Measurements from ENCODE around the gene MED31. TPM values are rescaled to one million over a fixed set of nuclear protein-coding genes. Genes with fewer than 3 reads are reported as not detected.
A peak's percentile ranks its signal among the peaks of the same experiment; 100 is the strongest.

Gene MED31
- total and polyA plus RNA-seq, 5 donors from 2014 or later = 16.7 to 48.1 (median 42.5) TPM

- no peak for ATAC-seq (ENCODE audit: low read depth in 2 of 2)
- H3K36me3 Mint-ChIP-seq = peaks cover 6% of the 10 kb centered on the region
- H3K27ac Mint-ChIP-seq = peak overlapping the region in 2 of 3 donors; percentile 42 to 45
- DNase-seq = no peak
- Histone ChIP-seq H3K27me3 (ENCODE audit: control insufficient read depth, insufficient read depth, low read length) (no peaks in the 10 kb centered on the region), H3K4me1 (ENCODE audit: control insufficient read depth, insufficient read depth, low read length, poor library complexity, severe bottlenecking) (peaks cover 39% of the 10 kb centered on the region), H3K27ac (ENCODE audit: insufficient read depth, low read length, poor library complexity, severe bottlenecking) (no peak overlapping the region), H3K36me3 (ENCODE audit: control insufficient read depth, insufficient read depth, low read length) (no peaks in the 10 kb centered on the region), H3K4me3 (ENCODE audit: low read depth, low read length) (no peak overlapping the region), H3K9me3 (ENCODE audit: control insufficient read depth in 2 of 2, low read length in 2 of 2) (no peaks in the 10 kb centered on the region)
- peaks cover 0 to 2% (median 0%) of the 10 kb centered on the region in 7 donors for H3K9me3 Mint-ChIP-seq
- peaks cover 25 to 66% (median 45%) of the 10 kb centered on the region in 4 donors for H3K4me1 Mint-ChIP-seq
- peak overlapping the region; percentile 82 to 92 (median 90) for H3K4me3 Mint-ChIP-seq
- H3K27me3 Mint-ChIP-seq = peaks cover 38% of the 10 kb centered on the region
These were observed 3.7 kb upstream of the MED31 start for GRCh38 chr17:6654841-6655731.

GRCh38 chr17:6651919-6652452 lies 581 bp upstream of the MED31 start:
- ATAC-seq (ENCODE audit: low read depth in 2 of 2) (no peak), DNase-seq (peak in 2 of 3 donors; percentile 40 to 44)
- H3K4me3 Mint-ChIP-seq = peak overlapping the region; percentile 69 to 98 (median 94)
- peaks cover 43 to 74% (median 55%) of the 10 kb centered on the region in 4 donors for H3K4me1 Mint-ChIP-seq
- H3K36me3 Mint-ChIP-seq = peaks cover 23% of the 10 kb centered on the region
- Histone ChIP-seq H3K4me3 (ENCODE audit: low read depth, low read length) (peak overlapping the region; percentile 95), H3K27ac (ENCODE audit: insufficient read depth, low read length, poor library complexity, severe bottlenecking) (peak overlapping the region; percentile 99), H3K36me3 (ENCODE audit: control insufficient read depth, insufficient read depth, low read length) (peaks cover 24% of the 10 kb centered on the region), H3K27me3 (ENCODE audit: control insufficient read depth, insufficient read depth, low read length) (no peaks in the 10 kb centered on the region), H3K4me1 (ENCODE audit: control insufficient read depth, insufficient read depth, low read length, poor library complexity, severe bottlenecking) (peaks cover 39% of the 10 kb centered on the region), H3K9me3 (ENCODE audit: control insufficient read depth in 2 of 2, low read length in 2 of 2) (no peaks in the 10 kb centered on the region)
- H3K9me3 Mint-ChIP-seq = peaks cover 0 to 2% (median 0%) of the 10 kb centered on the region in 7 donors
- H3K27ac Mint-ChIP-seq = peak overlapping the region in 1 of 3 donors; percentile 55
- H3K27me3 Mint-ChIP-seq = peaks cover 28% of the 10 kb centered on the region

- peaks cover 29% of the 10 kb centered on the region for H3K4me1 ChIP-seq (ENCODE audit: control insufficient read depth, insufficient read depth, low read length, poor library complexity, severe bottlenecking)
- Mint-ChIP-seq H3K4me3 (peak overlapping the region in 2 of 4 donors; percentile 42 to 86), H3K27ac (peak overlapping the region in 1 of 3 donors; percentile 10), H3K9me3 (peaks cover 0 to 2% (median 0%) of the 10 kb centered on the region in 7 donors), H3K4me1 (peaks cover 51 to 70% (median 54%) of the 10 kb centered on the region in 4 donors), H3K27me3 (peaks cover 12% of the 10 kb centered on the region), H3K36me3 (peaks cover 32% of the 10 kb centered on the region)
- DNase-seq (peak in 1 of 3 donors; percentile 46), ATAC-seq (ENCODE audit: low read depth in 2 of 2) (no peak)
- no peaks in the 10 kb centered on the region for H3K27me3 ChIP-seq (ENCODE audit: control insufficient read depth, insufficient read depth, low read length)
- H3K27ac ChIP-seq (ENCODE audit: insufficient read depth, low read length, poor library complexity, severe bottlenecking) = no peak overlapping the region
- peaks cover 46% of the 10 kb centered on the region for H3K36me3 ChIP-seq (ENCODE audit: control insufficient read depth, insufficient read depth, low read length)
- H3K9me3 ChIP-seq (ENCODE audit: control insufficient read depth in 2 of 2, low read length in 2 of 2) = no peaks in the 10 kb centered on the region
- no peak overlapping the region for H3K4me3 ChIP-seq (ENCODE audit: low read depth, low read length)
These were observed 3.2 kb downstream of the MED31 start for GRCh38 chr17:6648181-6648580.

GRCh38 chr17:6643451-6644125 lies 7.8 kb downstream of the MED31 start:
- Histone ChIP-seq H3K4me1 (ENCODE audit: control insufficient read depth, insufficient read depth, low read length, poor library complexity, severe bottlenecking) (peaks cover 33% of the 10 kb centered on the region), H3K27ac (ENCODE audit: insufficient read depth, low read length, poor library complexity, severe bottlenecking) (peak overlapping the region; percentile 10), H3K27me3 (ENCODE audit: control insufficient read depth, insufficient read depth, low read length) (no peaks in the 10 kb centered on the region), H3K9me3 (ENCODE audit: control insufficient read depth in 2 of 2, low read length in 2 of 2) (no peaks in the 10 kb centered on the region), H3K4me3 (ENCODE audit: low read depth, low read length) (no peak overlapping the region), H3K36me3 (ENCODE audit: control insufficient read depth, insufficient read depth, low read length) (peaks cover 33% of the 10 kb centered on the region)
- peak overlapping the region in 3 of 4 donors; percentile 9 to 98 (median 38) for H3K4me3 Mint-ChIP-seq
- ATAC-seq (ENCODE audit: low read depth in 2 of 2) (no peak), DNase-seq (peak in 1 of 3 donors; percentile 47)
- peaks cover 31% of the 10 kb centered on the region for H3K36me3 Mint-ChIP-seq
- H3K27me3 Mint-ChIP-seq = peaks cover 8% of the 10 kb centered on the region
- peak overlapping the region in 1 of 3 donors; percentile 98 for H3K27ac Mint-ChIP-seq
- H3K9me3 Mint-ChIP-seq = no peaks in the 10 kb centered on the region
- H3K4me1 Mint-ChIP-seq = peaks cover 42 to 77% (median 54%) of the 10 kb centered on the region in 4 donors

GRCh38 chr17:6642592-6642991 lies 8.8 kb downstream of the MED31 start:
- peak overlapping the region; percentile 92 for H3K4me3 ChIP-seq (ENCODE audit: low read depth, low read length)
- H3K9me3 Mint-ChIP-seq = no peaks in the 10 kb centered on the region

GRCh38 chr17:6641247-6641863 lies 10.1 kb downstream of the MED31 start:
- H3K4me1 ChIP-seq (ENCODE audit: control insufficient read depth, insufficient read depth, low read length, poor library complexity, severe bottlenecking) = peaks cover 35% of the 10 kb centered on the region
- Mint-ChIP-seq H3K4me3 (peak overlapping the region; percentile 93 to 98 (median 95)), H3K27me3 (peaks cover 8% of the 10 kb centered on the region), H3K27ac (peak overlapping the region; percentile 98), H3K4me1 (peaks cover 30 to 71% (median 48%) of the 10 kb centered on the region in 4 donors), H3K36me3 (peaks cover 15% of the 10 kb centered on the region), H3K9me3 (no peaks in the 10 kb centered on the region)
- ATAC-seq (ENCODE audit: low read depth in 2 of 2) (no peak), DNase-seq (peak in 1 of 3 donors; percentile 37)
- peaks cover 21% of the 10 kb centered on the region for H3K36me3 ChIP-seq (ENCODE audit: control insufficient read depth, insufficient read depth, low read length)
- H3K4me3 ChIP-seq (ENCODE audit: low read depth, low read length) = peak overlapping the region; percentile 92
- no peaks in the 10 kb centered on the region for H3K27me3 ChIP-seq (ENCODE audit: control insufficient read depth, insufficient read depth, low read length)
- H3K27ac ChIP-seq (ENCODE audit: insufficient read depth, low read length, poor library complexity, severe bottlenecking) = peak overlapping the region; percentile 83
- no peaks in the 10 kb centered on the region for H3K9me3 ChIP-seq (ENCODE audit: control insufficient read depth in 2 of 2, low read length in 2 of 2)

More at GRCh38 chr17:6642592-6642991, 8.8 kb downstream of the MED31 start:
- ATAC-seq (ENCODE audit: low read depth in 2 of 2) = no peak
- Histone ChIP-seq H3K27me3 (ENCODE audit: control insufficient read depth, insufficient read depth, low read length) (no peaks in the 10 kb centered on the region), H3K36me3 (ENCODE audit: control insufficient read depth, insufficient read depth, low read length) (peaks cover 25% of the 10 kb centered on the region), H3K9me3 (ENCODE audit: control insufficient read depth in 2 of 2, low read length in 2 of 2) (no peaks in the 10 kb centered on the region), H3K4me1 (ENCODE audit: control insufficient read depth, insufficient read depth, low read length, poor library complexity, severe bottlenecking) (peaks cover 35% of the 10 kb centered on the region), H3K27ac (ENCODE audit: insufficient read depth, low read length, poor library complexity, severe bottlenecking) (peak overlapping the region; percentile 83)
- peaks cover 8% of the 10 kb centered on the region for H3K27me3 Mint-ChIP-seq
- H3K27ac Mint-ChIP-seq = peak overlapping the region; percentile 26 to 98 (median 34)
- H3K36me3 Mint-ChIP-seq = peaks cover 21% of the 10 kb centered on the region
- peaks cover 34 to 74% (median 50%) of the 10 kb centered on the region in 4 donors for H3K4me1 Mint-ChIP-seq
- no peak for DNase-seq
- peak overlapping the region; percentile 68 to 98 (median 85) for H3K4me3 Mint-ChIP-seq

Data from CD4-positive, CD25-positive, alpha-beta regulatory T cell (primary cell).